HFFc6 (cell line): ENCODE data around the gene LRRC71. TPM values are rescaled to one million over a fixed set of nuclear protein-coding genes. Genes with fewer than 3 reads are reported as not detected.

Experiments used
- DNase-seq: peaks from one replicate; pipeline ENCODE4 v3.0.0-alpha.2; 2018
- H3K27ac Mint-ChIP-seq: 2 replicates; pipeline ENCODE4 v1.8.0; 2020; ENCODE audit warnings: mild to moderate bottlenecking, mixed read lengths
- H3K27me3 Mint-ChIP-seq: 2 replicates; pipeline ENCODE4 v1.8.0; 2021; ENCODE audit warnings: mild to moderate bottlenecking, moderate library complexity, mixed read lengths; ENCODE audit not compliant: insufficient read depth
- H3K36me3 Mint-ChIP-seq: 2 replicates; pipeline ENCODE4 v1.8.0; 2021; ENCODE audit warnings: low read depth, mixed read lengths
- H3K4me1 Mint-ChIP-seq: 2 replicates; pipeline ENCODE4 v1.8.0; 2020; ENCODE audit warnings: low read depth, mixed read lengths
- H3K4me3 Mint-ChIP-seq: 2 replicates; pipeline ENCODE4 v1.8.0; 2020; ENCODE audit warnings: mild to moderate bottlenecking, moderate library complexity, mixed read lengths
- H3K9me3 Mint-ChIP-seq: 2 replicates; pipeline ENCODE4 v1.8.0; 2020; ENCODE audit warnings: mild to moderate bottlenecking, mixed read lengths
- CTCF ChIP-seq: fragments of 200-600 bp; sonication (generic); IDR thresholded peaks from 2 replicates; pipeline ENCODE4 v1.5.0; 2021; ENCODE audit warnings: antibody characterized with exemption, mild to moderate bottlenecking
- total RNA-seq, 6 experiments: library from RNA; stranded (reverse); fragmentation: NEBNext Ultra II Directional; extraction: Animal tissue kit (Norgen Biotek cat#: 25700); gene quantifications; 2 replicates in 1 of 6; 3 replicates in 5 of 6; pipeline ENCODE4 v1.2.3, GENCODE V29; 2021

Gene LRRC71
- total RNA-seq, 6 experiments from 2014 or later, result 0.13 to 0.46 (median 0.41) TPM; not detected in 2

- no peaks in the 10 kb centered on the region for H3K9me3 Mint-ChIP-seq
- H3K36me3 Mint-ChIP-seq, result no peaks in the 10 kb centered on the region
- H3K27ac Mint-ChIP-seq, result no peak overlapping the region
- DNase-seq, result no peak
- TF ChIP-seq CTCF, result no peak
- no peak overlapping the region for H3K4me3 Mint-ChIP-seq
- peaks cover 31% of the 10 kb centered on the region for H3K27me3 Mint-ChIP-seq
- 0 out of 2 replicates have a peak, but pooled peaks cover 5% of the 10 kb centered on the region for H3K4me1 Mint-ChIP-seq
Observed at GRCh38 chr1:156876281-156876680, 44.2 kb upstream of the LRRC71 start.

- no peak for DNase-seq
- Mint-ChIP-seq H3K27me3 (peaks cover 41% of the 10 kb centered on the region), H3K4me1 (no peaks in the 10 kb centered on the region), H3K27ac (no peak overlapping the region), H3K4me3 (no peak overlapping the region), H3K36me3 (no peaks in the 10 kb centered on the region), H3K9me3 (no peaks in the 10 kb centered on the region)
- no peak for TF ChIP-seq CTCF
Observed at GRCh38 chr1:156877433-156878170, 42.8 kb upstream of the LRRC71 start.

- Mint-ChIP-seq H3K27me3 (peaks cover 52% of the 10 kb centered on the region), H3K36me3 (no peaks in the 10 kb centered on the region), H3K27ac (no peak overlapping the region), H3K4me1 (no peaks in the 10 kb centered on the region), H3K4me3 (no peak overlapping the region), H3K9me3 (no peaks in the 10 kb centered on the region)
- DNase-seq, result no peak
- TF ChIP-seq CTCF, result no peak
Observed at GRCh38 chr1:156879876-156880275, 40.6 kb upstream of the LRRC71 start.

- no peaks in the 10 kb centered on the region for H3K4me1 Mint-ChIP-seq
- H3K27me3 Mint-ChIP-seq, result peaks cover 50% of the 10 kb centered on the region
- no peak overlapping the region for H3K4me3 Mint-ChIP-seq
- H3K27ac Mint-ChIP-seq, result no peak overlapping the region
- no peak for DNase-seq
- no peak for TF ChIP-seq CTCF
- H3K9me3 Mint-ChIP-seq, result no peaks in the 10 kb centered on the region
- H3K36me3 Mint-ChIP-seq, result no peaks in the 10 kb centered on the region
Observed at GRCh38 chr1:156880473-156880872, 40.0 kb upstream of the LRRC71 start.

- Mint-ChIP-seq H3K9me3 (no peaks in the 10 kb centered on the region), H3K27ac (no peak overlapping the region), H3K4me1 (no peaks in the 10 kb centered on the region), H3K4me3 (no peak overlapping the region), H3K36me3 (no peaks in the 10 kb centered on the region), H3K27me3 (peaks cover 49% of the 10 kb centered on the region)
- TF ChIP-seq CTCF, result no peak
- no peak for DNase-seq
Observed at GRCh38 chr1:156881101-156881500, 39.3 kb upstream of the LRRC71 start.
